ENCODE data around the gene FAM222A. TPM values are rescaled to one million over a fixed set of nuclear protein-coding genes. Genes with fewer than 3 reads are reported as not detected.

Gene FAM222A
- total RNA-seq, 2 donors from 2014 or later, result 0.11 to 0.63 TPM

- Mint-ChIP-seq H3K36me3 (ENCODE audit: low read depth) (no peaks in the 10 kb centered on the region), H3K27me3 (peaks cover 19% of the 10 kb centered on the region), H3K9me3 (no peaks in the 10 kb centered on the region), H3K4me3 (no peak overlapping the region), H3K4me1 (peaks cover 4% of the 10 kb centered on the region), H3K27ac (no peak overlapping the region)
- ATAC-seq (replicated peaks), result no peak
Measured at GRCh38 chr12:109731806-109732205, 18.2 kb downstream of the FAM222A start.

- Mint-ChIP-seq H3K27me3 (peaks cover 19% of the 10 kb centered on the region), H3K9me3 (no peaks in the 10 kb centered on the region), H3K4me3 (no peak overlapping the region), H3K36me3 (ENCODE audit: low read depth) (no peaks in the 10 kb centered on the region), H3K27ac (no peak overlapping the region), H3K4me1 (peaks cover 4% of the 10 kb centered on the region)
- ATAC-seq (replicated peaks), result no peak
Measured at GRCh38 chr12:109732321-109733305, 19.0 kb downstream of the FAM222A start.

GRCh38 chr12:109734219-109735000, 20.8 kb downstream of the FAM222A start:
- Mint-ChIP-seq H3K27ac (no peak overlapping the region), H3K27me3 (peaks cover 19% of the 10 kb centered on the region), H3K9me3 (no peaks in the 10 kb centered on the region), H3K36me3 (ENCODE audit: low read depth) (no peaks in the 10 kb centered on the region), H3K4me3 (no peak overlapping the region), H3K4me1 (peaks cover 4% of the 10 kb centered on the region)
- ATAC-seq (replicated peaks), result no peak

GRCh38 chr12:109735051-109735521, 21.5 kb downstream of the FAM222A start:
- Mint-ChIP-seq H3K27me3 (peaks cover 19% of the 10 kb centered on the region), H3K27ac (no peak overlapping the region), H3K4me1 (peaks cover 4% of the 10 kb centered on the region), H3K4me3 (no peak overlapping the region), H3K9me3 (no peaks in the 10 kb centered on the region), H3K36me3 (ENCODE audit: low read depth) (no peaks in the 10 kb centered on the region)
- no peak for ATAC-seq (replicated peaks)

- Mint-ChIP-seq H3K4me1 (peaks cover 4% of the 10 kb centered on the region), H3K27ac (no peak overlapping the region), H3K4me3 (no peak overlapping the region), H3K36me3 (ENCODE audit: low read depth) (no peaks in the 10 kb centered on the region), H3K27me3 (peaks cover 19% of the 10 kb centered on the region), H3K9me3 (no peaks in the 10 kb centered on the region)
- ATAC-seq (replicated peaks), result no peak
Measured at GRCh38 chr12:109735825-109736551, 22.4 kb downstream of the FAM222A start.

DNA sequence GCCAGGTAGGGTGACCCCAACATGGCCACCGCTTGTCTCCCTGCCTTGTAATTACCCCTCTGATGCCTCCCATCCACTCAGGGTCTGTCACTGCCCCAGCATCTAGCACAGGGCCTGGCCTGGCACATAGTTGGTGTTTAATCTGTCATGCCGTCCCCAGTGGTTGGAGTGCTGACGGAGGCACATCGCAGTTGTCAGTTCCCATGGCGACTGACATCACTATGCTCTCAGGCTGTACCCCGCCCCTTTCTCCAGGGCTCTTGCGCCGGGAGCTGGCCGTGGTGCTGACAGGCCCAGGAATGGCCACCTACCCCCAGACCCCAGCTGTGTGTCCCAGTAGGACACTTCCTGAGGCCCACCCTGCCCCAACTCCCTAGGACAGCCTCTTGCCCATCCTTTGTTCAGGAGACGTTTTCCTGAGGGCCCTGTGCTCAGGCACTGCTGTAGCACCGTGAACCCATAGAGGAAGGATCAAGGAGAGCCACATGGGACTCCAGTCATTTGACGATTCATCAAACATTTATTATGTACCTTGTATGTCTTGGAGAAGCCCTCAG, 23.0 kb downstream of the FAM222A start:
- Mint-ChIP-seq H3K4me1 (peaks cover 4% of the 10 kb centered on the region), H3K36me3 (ENCODE audit: low read depth) (no peaks in the 10 kb centered on the region), H3K4me3 (no peak overlapping the region)

GRCh38 chr12:109737126-109737525, 23.5 kb downstream of the FAM222A start:
- H3K4me1 Mint-ChIP-seq, result peaks cover 4% of the 10 kb centered on the region
- H3K36me3 Mint-ChIP-seq (ENCODE audit: low read depth), result no peaks in the 10 kb centered on the region
- no peak overlapping the region for H3K4me3 Mint-ChIP-seq
- ATAC-seq (replicated peaks), result no peak
- peaks cover 19% of the 10 kb centered on the region for H3K27me3 Mint-ChIP-seq
- no peaks in the 10 kb centered on the region for H3K9me3 Mint-ChIP-seq
- no peak overlapping the region for H3K27ac Mint-ChIP-seq

More for the DNA sequence above, 23.0 kb downstream of the FAM222A start:
- peaks cover 19% of the 10 kb centered on the region for H3K27me3 Mint-ChIP-seq
- no peak overlapping the region for H3K27ac Mint-ChIP-seq
- no peaks in the 10 kb centered on the region for H3K9me3 Mint-ChIP-seq
- no peak for ATAC-seq (replicated peaks)

- Mint-ChIP-seq H3K36me3 (ENCODE audit: low read depth) (no peaks in the 10 kb centered on the region), H3K27ac (no peak overlapping the region)
- no peak for ATAC-seq (replicated peaks)
Measured at GRCh38 chr12:109737631-109738030, 24.0 kb downstream of the FAM222A start.

DNA sequence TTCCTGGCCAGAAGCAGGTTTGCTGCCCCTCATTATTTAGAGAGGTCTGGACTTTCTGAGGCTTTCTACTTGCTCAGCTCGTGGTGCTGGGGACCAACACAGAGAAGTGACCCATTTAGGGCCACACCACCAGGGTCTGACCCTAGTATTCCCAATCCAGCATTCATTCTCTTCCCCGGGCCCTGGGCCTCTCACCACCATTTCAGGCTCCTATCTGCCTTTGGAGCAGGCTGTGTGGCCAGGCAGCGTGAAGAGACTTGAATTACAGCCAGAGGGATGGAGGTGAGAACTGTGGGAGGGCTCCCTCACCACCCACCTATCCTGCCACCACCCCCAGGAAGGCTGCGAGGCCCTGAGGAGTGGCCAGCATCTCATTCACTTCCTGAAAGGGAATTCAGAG, 24.6 kb downstream of the FAM222A start:
- Mint-ChIP-seq H3K4me1 (no peaks in the 10 kb centered on the region), H3K27me3 (peaks cover 14% of the 10 kb centered on the region), H3K36me3 (ENCODE audit: low read depth) (no peaks in the 10 kb centered on the region), H3K9me3 (no peaks in the 10 kb centered on the region), H3K27ac (no peak overlapping the region), H3K4me3 (no peak overlapping the region)
- ATAC-seq (replicated peaks), result no peak

More at GRCh38 chr12:109737631-109738030, 24.0 kb downstream of the FAM222A start:
- Mint-ChIP-seq H3K4me3 (no peak overlapping the region), H3K9me3 (no peaks in the 10 kb centered on the region), H3K27me3 (peaks cover 19% of the 10 kb centered on the region), H3K4me1 (peaks cover 4% of the 10 kb centered on the region)

GRCh38 chr12:109738878-109739665, 25.4 kb downstream of the FAM222A start:
- Mint-ChIP-seq H3K9me3 (no peaks in the 10 kb centered on the region), H3K4me1 (no peaks in the 10 kb centered on the region), H3K4me3 (no peak overlapping the region), H3K27ac (no peak overlapping the region), H3K36me3 (ENCODE audit: low read depth) (no peaks in the 10 kb centered on the region), H3K27me3 (peaks cover 11% of the 10 kb centered on the region)
- no peak for ATAC-seq (replicated peaks)

GRCh38 chr12:109739747-109740693, 26.4 kb downstream of the FAM222A start:
- Mint-ChIP-seq H3K27me3 (peaks cover 7% of the 10 kb centered on the region), H3K4me3 (no peak overlapping the region), H3K9me3 (no peaks in the 10 kb centered on the region), H3K27ac (no peak overlapping the region), H3K4me1 (no peaks in the 10 kb centered on the region), H3K36me3 (ENCODE audit: low read depth) (no peaks in the 10 kb centered on the region)
- no peak for ATAC-seq (replicated peaks)

GRCh38 chr12:109740694-109741245, 27.1 kb downstream of the FAM222A start:
- Mint-ChIP-seq H3K27me3 (no peaks in the 10 kb centered on the region), H3K9me3 (no peaks in the 10 kb centered on the region), H3K36me3 (ENCODE audit: low read depth) (no peaks in the 10 kb centered on the region), H3K4me1 (no peaks in the 10 kb centered on the region), H3K4me3 (no peak overlapping the region), H3K27ac (no peak overlapping the region)
- no peak for ATAC-seq (replicated peaks)
